Measurements from ENCODE around the gene UTP25.

Gene UTP25

DNA sequence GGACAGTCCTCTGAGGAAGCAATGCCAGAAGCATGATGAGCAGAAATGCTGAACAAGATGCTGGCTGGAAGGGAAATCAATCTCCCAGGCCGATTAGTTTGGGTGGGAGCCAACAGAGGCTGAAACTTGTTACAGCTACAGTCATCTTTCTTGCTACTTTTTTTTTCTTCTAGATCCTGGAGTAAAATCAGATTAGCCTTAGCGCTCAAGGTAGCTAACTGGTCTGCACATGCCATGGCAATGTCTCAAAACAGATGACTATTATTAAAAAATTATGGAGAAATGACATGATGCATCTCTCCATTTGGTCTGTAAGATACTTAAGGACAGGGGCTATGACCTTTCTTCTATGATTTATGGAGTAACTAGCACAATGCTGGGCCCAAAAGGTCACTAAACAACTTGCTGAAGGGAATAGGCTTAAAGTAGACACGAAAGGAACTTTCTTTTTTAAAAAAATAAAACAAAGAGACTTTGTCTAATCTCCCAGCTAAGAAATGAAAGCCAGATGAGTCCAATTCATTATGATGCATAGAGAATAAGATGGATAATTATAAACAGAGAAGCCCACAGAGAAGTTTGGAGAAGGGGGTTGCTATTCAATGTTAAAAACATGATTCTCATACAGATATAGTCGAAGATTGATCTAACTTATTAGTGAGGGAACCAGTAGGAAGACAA, 42.5 kb downstream of the UTP25 start:
- no peak for TF ChIP-seq CTCF (IDR thresholded peaks at IDR 0.05)

DNA sequence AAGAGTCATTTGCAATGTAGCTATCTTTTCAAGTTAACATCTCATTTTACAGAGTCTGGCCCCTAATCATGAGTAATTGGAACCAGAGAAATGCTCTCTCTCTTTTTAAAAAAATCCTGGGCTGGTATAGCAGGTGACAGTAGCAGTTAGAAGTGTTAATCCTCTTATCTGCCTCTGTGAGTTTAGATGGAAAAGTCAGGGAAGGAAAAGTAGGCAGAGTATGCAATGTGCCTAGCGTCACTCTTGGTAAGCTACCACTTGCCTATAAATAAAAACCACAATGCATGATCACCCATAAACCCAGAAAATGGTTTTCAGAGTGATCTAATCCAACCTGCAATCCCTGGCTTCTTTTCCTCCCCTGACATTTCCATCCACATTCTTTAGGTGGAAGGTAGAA, 43.2 kb downstream of the UTP25 start:
- no peak for TF ChIP-seq CTCF (IDR thresholded peaks at IDR 0.05)

- TF ChIP-seq CTCF (IDR thresholded peaks at IDR 0.05) = no peak
Observed at GRCh38 chr1:209871430-209871829, 43.7 kb downstream of the UTP25 start.

DNA sequence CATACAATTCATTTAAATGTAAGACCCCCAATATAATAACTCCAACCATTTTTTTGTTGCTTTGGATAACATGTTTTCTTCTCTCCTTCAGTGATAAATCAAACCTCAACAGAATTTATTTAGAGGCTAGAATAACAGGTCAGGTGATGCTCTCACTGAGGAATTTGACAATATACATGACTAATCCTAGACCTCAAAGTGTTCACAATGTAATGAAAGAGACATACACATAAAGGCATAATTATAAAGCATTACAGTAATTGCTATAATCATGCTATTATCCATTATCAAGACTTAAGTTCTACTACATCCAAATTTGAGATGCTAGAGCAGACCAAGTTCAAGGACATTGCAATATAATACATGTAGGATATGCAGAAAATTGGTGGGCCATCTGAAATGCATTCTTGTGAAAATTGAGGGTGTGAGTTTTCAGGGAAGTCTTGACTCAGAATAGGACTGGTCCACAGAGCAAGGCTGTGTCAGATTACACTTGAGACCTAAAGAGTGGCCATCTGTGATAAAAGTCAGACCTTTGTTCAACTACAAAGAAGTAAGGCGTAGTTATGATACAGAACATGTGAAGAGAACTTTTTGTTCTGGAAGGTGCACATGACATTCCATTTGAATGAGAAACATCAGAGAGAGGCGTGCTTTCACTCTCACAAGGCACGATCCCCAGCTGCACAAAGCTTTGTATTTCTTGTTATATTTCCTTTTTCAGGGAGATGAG, 45.5 kb downstream of the UTP25 start:
- no peak for TF ChIP-seq CTCF (IDR thresholded peaks at IDR 0.05)

DNA sequence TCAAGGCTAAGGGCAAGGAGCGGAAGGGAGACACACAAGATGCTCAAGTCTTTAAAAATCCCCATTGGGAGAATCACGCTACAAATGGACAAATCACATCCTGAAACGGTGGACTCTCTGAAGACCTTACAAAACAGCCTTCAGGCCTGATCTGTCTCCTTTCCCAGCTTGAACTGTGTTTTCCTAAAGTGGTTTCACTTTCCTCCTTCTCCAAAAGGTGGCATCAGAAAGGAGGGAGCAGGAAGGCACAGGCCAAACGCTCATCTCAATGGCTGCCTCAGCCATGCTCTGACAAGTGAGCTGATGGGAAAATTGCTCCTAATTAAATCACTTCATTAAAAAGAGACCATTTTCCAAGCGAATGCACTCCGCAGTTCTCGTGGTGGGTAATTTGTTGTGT, 47.7 kb downstream of the UTP25 start:
- TF ChIP-seq CTCF (IDR thresholded peaks at IDR 0.05) = peak; percentile 36; the same call in 1 of the 2 replicates

DNA sequence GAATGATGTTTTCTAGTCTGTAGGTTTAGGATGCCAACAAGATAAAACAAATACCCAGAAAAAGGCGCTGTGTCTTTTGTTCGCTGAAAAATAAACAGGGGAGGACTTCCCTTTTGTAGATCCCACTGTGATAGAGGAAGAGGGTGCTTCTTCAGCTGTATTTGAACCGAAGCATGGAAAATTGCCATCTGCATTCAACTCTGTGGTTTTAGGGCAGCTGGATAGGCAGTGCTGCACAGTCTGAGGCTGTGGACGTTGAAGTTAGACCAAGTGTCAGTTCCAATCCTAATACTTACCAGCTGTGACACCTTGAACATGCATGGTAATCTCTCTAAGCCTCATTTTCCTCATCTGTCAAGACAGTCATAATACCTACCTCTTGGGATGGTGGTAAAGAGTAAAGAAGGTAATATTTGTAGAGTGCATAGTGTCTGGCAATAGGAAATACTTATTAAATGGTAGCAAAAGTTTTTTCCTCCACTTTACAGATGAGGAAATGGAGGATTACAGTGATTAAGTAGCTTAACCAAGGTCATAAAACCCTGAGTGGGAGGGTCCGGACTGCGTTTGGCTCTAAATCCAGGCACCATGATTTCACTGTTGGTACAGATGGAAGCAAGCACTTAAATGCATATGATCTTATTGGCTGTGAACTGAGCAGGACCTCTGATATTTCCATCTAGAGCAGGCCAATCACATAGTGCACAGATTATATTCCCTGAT, 48.5 kb downstream of the UTP25 start:
- TF ChIP-seq CTCF (IDR thresholded peaks at IDR 0.05) = no peak

DNA sequence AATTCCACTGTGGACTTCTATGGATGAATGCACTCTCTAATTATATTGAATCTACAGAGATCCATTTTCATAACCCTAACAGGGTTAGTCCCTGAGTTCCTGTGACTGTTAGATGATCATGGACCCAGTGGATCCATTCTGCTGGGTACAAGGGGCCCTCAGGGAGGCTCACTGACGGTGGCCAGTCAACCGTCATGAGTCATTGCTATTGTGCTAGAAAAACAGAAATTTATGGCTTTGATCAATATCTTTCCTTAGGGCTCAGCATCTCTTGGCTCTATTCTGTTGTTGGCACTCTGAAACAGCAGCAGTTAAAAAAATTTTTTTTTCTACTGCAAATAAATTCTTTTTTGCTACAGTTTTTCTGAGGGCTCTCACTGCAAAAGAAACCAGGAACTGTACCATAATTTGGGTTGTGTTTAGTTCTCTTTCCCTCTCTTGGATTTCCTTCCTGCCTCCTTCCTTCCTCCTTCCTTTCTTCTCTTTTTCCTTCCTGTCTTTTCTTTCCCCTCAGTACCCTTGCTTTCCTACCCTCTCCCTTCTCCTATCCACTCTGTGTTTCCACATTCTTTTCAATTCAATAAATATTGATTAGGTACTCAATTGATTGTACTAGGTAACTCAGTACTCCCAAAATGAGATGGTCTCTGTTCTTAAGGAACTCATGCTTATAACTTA, 49.5 kb downstream of the UTP25 start:
- no peak for TF ChIP-seq CTCF (IDR thresholded peaks at IDR 0.05)
